ENCODE measurements around the gene SIRPD. TPM values are rescaled to one million over a fixed set of nuclear protein-coding genes. Genes with fewer than 3 reads are reported as not detected.
"Not testable (repeated sequence)": the region's sequence is repeated elsewhere in the genome, so short reads cannot be mapped to it uniquely, and the experiment has no call there.

SIRPD gene
- total and polyA plus RNA-seq, 5 donors from 2014 or later, result 0.10 to 0.16 TPM; not detected in 3

GRCh38 chr20:1505361-1505760 is 52.1 kb downstream of the SIRPD start:
- Mint-ChIP-seq H3K9me3 (peaks cover 0 to 2% (median 0%) of the 10 kb centered on the region in 7 donors), H3K4me3 (no peak overlapping the region), H3K36me3 (peaks cover 4% of the 10 kb centered on the region), H3K27ac (no peak overlapping the region), H3K27me3 (peaks cover 43% of the 10 kb centered on the region), H3K4me1 (peaks cover 2 to 8% (median 6%) of the 10 kb centered on the region in 4 donors)
- Histone ChIP-seq H3K27ac (ENCODE audit: insufficient read depth, low read length, poor library complexity, severe bottlenecking) (no peak overlapping the region), H3K4me3 (ENCODE audit: low read depth, low read length) (no peak overlapping the region), H3K9me3 (ENCODE audit: control insufficient read depth in 2 of 2, low read length in 2 of 2) (peaks cover 3 to 6% of the 10 kb centered on the region in 2 experiments), H3K36me3 (ENCODE audit: control insufficient read depth, insufficient read depth, low read length) (no peaks in the 10 kb centered on the region), H3K4me1 (ENCODE audit: control insufficient read depth, insufficient read depth, low read length, poor library complexity, severe bottlenecking) (no peaks in the 10 kb centered on the region), H3K27me3 (ENCODE audit: control insufficient read depth, insufficient read depth, low read length) (peaks cover 28% of the 10 kb centered on the region)
- DNase-seq (no peak), ATAC-seq (ENCODE audit: low read depth in 2 of 2) (no peak)

- Mint-ChIP-seq H3K27ac (peak overlapping the region in 1 of 3 donors; percentile 18), H3K27me3 (peaks cover 58% of the 10 kb centered on the region), H3K9me3 (peaks cover 0 to 4% (median 0%) of the 10 kb centered on the region in 7 donors), H3K36me3 (peaks cover 4% of the 10 kb centered on the region), H3K4me1 (peaks cover 2 to 7% (median 5%) of the 10 kb centered on the region in 4 donors), H3K4me3 (no peak overlapping the region)
- no peaks in the 10 kb centered on the region for H3K36me3 ChIP-seq (ENCODE audit: control insufficient read depth, insufficient read depth, low read length)
- H3K9me3 ChIP-seq (ENCODE audit: control insufficient read depth in 2 of 2, low read length in 2 of 2), result peaks cover 3 to 6% of the 10 kb centered on the region in 2 experiments
- H3K4me3 ChIP-seq (ENCODE audit: low read depth, low read length), result no peak overlapping the region
- DNase-seq (peak; percentile 63 to 88 (median 78)), ATAC-seq (ENCODE audit: low read depth in 2 of 2) (peak; percentile 100)
- peaks cover 36% of the 10 kb centered on the region for H3K27me3 ChIP-seq (ENCODE audit: control insufficient read depth, insufficient read depth, low read length)
- H3K27ac ChIP-seq (ENCODE audit: insufficient read depth, low read length, poor library complexity, severe bottlenecking), result no peak overlapping the region
- H3K4me1 ChIP-seq (ENCODE audit: control insufficient read depth, insufficient read depth, low read length, poor library complexity, severe bottlenecking), result no peaks in the 10 kb centered on the region
Observed at GRCh38 chr20:1503564-1504227, 53.8 kb downstream of the SIRPD start.

- Histone ChIP-seq H3K4me1 (ENCODE audit: control insufficient read depth, insufficient read depth, low read length, poor library complexity, severe bottlenecking) (no peaks in the 10 kb centered on the region), H3K27me3 (ENCODE audit: control insufficient read depth, insufficient read depth, low read length) (peaks cover 45% of the 10 kb centered on the region), H3K36me3 (ENCODE audit: control insufficient read depth, insufficient read depth, low read length) (no peaks in the 10 kb centered on the region), H3K27ac (ENCODE audit: insufficient read depth, low read length, poor library complexity, severe bottlenecking) (no peak overlapping the region), H3K9me3 (ENCODE audit: control insufficient read depth in 2 of 2, low read length in 2 of 2) (peaks cover 3 to 6% of the 10 kb centered on the region in 2 experiments), H3K4me3 (ENCODE audit: low read depth, low read length) (no peak overlapping the region)
- Mint-ChIP-seq H3K4me1 (peaks cover 2 to 7% (median 5%) of the 10 kb centered on the region in 4 donors), H3K27ac (no peak overlapping the region), H3K36me3 (peaks cover 4% of the 10 kb centered on the region), H3K27me3 (peaks cover 77% of the 10 kb centered on the region), H3K4me3 (no peak overlapping the region), H3K9me3 (peaks cover 0 to 10% (median 0%) of the 10 kb centered on the region in 7 donors)
- ATAC-seq (ENCODE audit: low read depth in 2 of 2) (no peak), DNase-seq (no peak)
Observed at GRCh38 chr20:1500496-1500895, 57.0 kb downstream of the SIRPD start.

GRCh38 chr20:1499528-1500420 is 57.7 kb downstream of the SIRPD start:
- Histone ChIP-seq H3K27me3 (ENCODE audit: control insufficient read depth, insufficient read depth, low read length) (peaks cover 45% of the 10 kb centered on the region), H3K36me3 (ENCODE audit: control insufficient read depth, insufficient read depth, low read length) (no peaks in the 10 kb centered on the region), H3K4me3 (ENCODE audit: low read depth, low read length) (no peak overlapping the region), H3K27ac (ENCODE audit: insufficient read depth, low read length, poor library complexity, severe bottlenecking) (no peak overlapping the region), H3K9me3 (ENCODE audit: control insufficient read depth in 2 of 2, low read length in 2 of 2) (peaks cover 3 to 6% of the 10 kb centered on the region in 2 experiments), H3K4me1 (ENCODE audit: control insufficient read depth, insufficient read depth, low read length, poor library complexity, severe bottlenecking) (no peaks in the 10 kb centered on the region)
- H3K27me3 Mint-ChIP-seq, result peaks cover 79% of the 10 kb centered on the region
- no peak for DNase-seq
- H3K27ac Mint-ChIP-seq, result no peak overlapping the region
- H3K36me3 Mint-ChIP-seq, result peaks cover 4% of the 10 kb centered on the region
- peaks cover 0 to 10% (median 0%) of the 10 kb centered on the region in 7 donors for H3K9me3 Mint-ChIP-seq
- ATAC-seq (ENCODE audit: low read depth in 2 of 2), result no peak
- H3K4me3 Mint-ChIP-seq, result no peak overlapping the region
- H3K4me1 Mint-ChIP-seq, result peaks cover 2 to 7% (median 5%) of the 10 kb centered on the region in 4 donors

GRCh38 chr20:1497371-1497770 is 60.1 kb downstream of the SIRPD start:
- H3K9me3 Mint-ChIP-seq; H3K36me3 Mint-ChIP-seq; DNase-seq; ATAC-seq (ENCODE audit: low read depth in 2 of 2); H3K9me3 ChIP-seq (ENCODE audit: control insufficient read depth in 2 of 2, low read length in 2 of 2); H3K4me1 ChIP-seq (ENCODE audit: control insufficient read depth, insufficient read depth, low read length, poor library complexity, severe bottlenecking); H3K27ac ChIP-seq (ENCODE audit: insufficient read depth, low read length, poor library complexity, severe bottlenecking); H3K4me1 Mint-ChIP-seq; H3K4me3 ChIP-seq (ENCODE audit: low read depth, low read length); H3K27ac Mint-ChIP-seq; H3K36me3 ChIP-seq (ENCODE audit: control insufficient read depth, insufficient read depth, low read length); H3K4me3 Mint-ChIP-seq: not testable (repeated sequence)
- peaks cover 42% of the 10 kb centered on the region for H3K27me3 ChIP-seq (ENCODE audit: control insufficient read depth, insufficient read depth, low read length)
- peaks cover 91% of the 10 kb centered on the region for H3K27me3 Mint-ChIP-seq

GRCh38 chr20:1496930-1497329 is 60.6 kb downstream of the SIRPD start:
- peaks cover 90% of the 10 kb centered on the region for H3K27me3 Mint-ChIP-seq
- ATAC-seq (ENCODE audit: low read depth in 2 of 2), result no peak
- no peak for DNase-seq
- Histone ChIP-seq H3K27me3 (ENCODE audit: control insufficient read depth, insufficient read depth, low read length) (peaks cover 39% of the 10 kb centered on the region), H3K4me3 (ENCODE audit: low read depth, low read length) (no peak overlapping the region), H3K36me3 (ENCODE audit: control insufficient read depth, insufficient read depth, low read length) (no peaks in the 10 kb centered on the region), H3K4me1 (ENCODE audit: control insufficient read depth, insufficient read depth, low read length, poor library complexity, severe bottlenecking) (no peaks in the 10 kb centered on the region), H3K27ac (ENCODE audit: insufficient read depth, low read length, poor library complexity, severe bottlenecking) (no peak overlapping the region), H3K9me3 (ENCODE audit: control insufficient read depth in 2 of 2, low read length in 2 of 2) (no peaks in the 10 kb centered on the region)
- H3K4me1 Mint-ChIP-seq, result no peaks in the 10 kb centered on the region
- no peak overlapping the region for H3K27ac Mint-ChIP-seq
- no peak overlapping the region for H3K4me3 Mint-ChIP-seq
- no peaks in the 10 kb centered on the region for H3K36me3 Mint-ChIP-seq
- peaks cover 0 to 8% (median 0%) of the 10 kb centered on the region in 7 donors for H3K9me3 Mint-ChIP-seq

- no peak for DNase-seq
- ATAC-seq (ENCODE audit: low read depth in 2 of 2), result no peak
- Histone ChIP-seq H3K4me1 (ENCODE audit: control insufficient read depth, insufficient read depth, low read length, poor library complexity, severe bottlenecking) (no peaks in the 10 kb centered on the region), H3K4me3 (ENCODE audit: low read depth, low read length) (no peak overlapping the region), H3K27ac (ENCODE audit: insufficient read depth, low read length, poor library complexity, severe bottlenecking) (no peak overlapping the region), H3K36me3 (ENCODE audit: control insufficient read depth, insufficient read depth, low read length) (no peaks in the 10 kb centered on the region), H3K27me3 (ENCODE audit: control insufficient read depth, insufficient read depth, low read length) (peaks cover 22% of the 10 kb centered on the region), H3K9me3 (ENCODE audit: control insufficient read depth in 2 of 2, low read length in 2 of 2) (no peaks in the 10 kb centered on the region)
- Mint-ChIP-seq H3K27ac (no peak overlapping the region), H3K27me3 (peaks cover 84% of the 10 kb centered on the region), H3K9me3 (peaks cover 0 to 7% (median 0%) of the 10 kb centered on the region in 7 donors), H3K36me3 (no peaks in the 10 kb centered on the region), H3K4me3 (no peak overlapping the region), H3K4me1 (no peaks in the 10 kb centered on the region)
Observed at GRCh38 chr20:1494436-1494835, 63.1 kb downstream of the SIRPD start.

Data from CD4-positive, CD25-positive, alpha-beta regulatory T cell (primary cell).